Colonic mucosa (tissue), 4 donors: ENCODE results near the gene THSD4. TPM values are rescaled to one million over a fixed set of nuclear protein-coding genes. Genes with fewer than 3 reads are reported as not detected.

Experiments
- DNase-seq: peaks from one replicate; pipeline ENCODE4 v3.0.0-alpha.2; 2020
- H3K27ac ChIP-seq: fragments of 200-600 bp; one replicate; pipeline ENCODE4 v1.8.0; 2021
- H3K27me3 ChIP-seq: fragments of 200-600 bp; one replicate; pipeline ENCODE4 v1.8.0; 2021
- H3K36me3 ChIP-seq: fragments of 200-600 bp; one replicate; pipeline ENCODE4 v1.8.0; 2021
- H3K4me1 ChIP-seq: fragments of 200-600 bp; one replicate; pipeline ENCODE4 v1.8.0; 2021; ENCODE audit warnings: mild to moderate bottlenecking
- H3K4me3 ChIP-seq: fragments of 200-600 bp; one replicate; pipeline ENCODE4 v1.8.0; 2021
- H3K9ac ChIP-seq, 2 donors: one replicate each; pipeline ENCODE4 v1.7.0; 2013; ENCODE audit warnings: control low read depth in 2 of 2, low read depth in 2 of 2, low read length in 2 of 2
- H3K9me3 ChIP-seq: fragments of 200-600 bp; one replicate; pipeline ENCODE4 v1.8.0; 2021
- CTCF ChIP-seq: fragments of 200-600 bp; IDR thresholded peaks from one replicate; pipeline ENCODE4 v1.8.0; 2022; ENCODE audit warnings: antibody characterized with exemption, mild to moderate bottlenecking
- intact Hi-C: fragments of 100-400 bp; cut with DNase I; formaldehyde crosslinking; loops from one replicate; pipeline ENCODE4 v1.14.1; 2022
- total RNA-seq, 2 donors: library from RNA; stranded (reverse); fragmentation: NEBNext Ultra II Directional in 1 of 2; extraction: Animal tissue kit (Norgen Biotek cat#: 25700) in 1 of 2; gene quantifications; one replicate each; pipeline ENCODE4 v1.2.1, GENCODE V29; 2021
- donor health status: healthy.
- donor health status: DM: no; HTN: no; CAD: no.
- donor health status: DM: no; HTN: no; CAD: no.

THSD4 gene
- total RNA-seq, 2 donors from 2014 or later = 18.8 to 23.5 TPM

GRCh38 chr15:71501344-71502076 is 386.2 kb downstream of the THSD4 start:
- no peak for DNase-seq
- H3K4me3 ChIP-seq = no peak overlapping the region
- H3K27ac ChIP-seq = no peak overlapping the region
- H3K27me3 ChIP-seq = no peaks in the 10 kb centered on the region
- no peaks in the 10 kb centered on the region for H3K4me1 ChIP-seq
- no peaks in the 10 kb centered on the region for H3K36me3 ChIP-seq
- no peak overlapping the region for H3K9ac ChIP-seq
- TF ChIP-seq CTCF = no peak
- intact Hi-C loops = no loop called here
- no peaks in the 10 kb centered on the region for H3K9me3 ChIP-seq

- DNase-seq = no peak
- Histone ChIP-seq H3K36me3 (no peaks in the 10 kb centered on the region), H3K9me3 (no peaks in the 10 kb centered on the region), H3K27me3 (no peaks in the 10 kb centered on the region), H3K4me1 (no peaks in the 10 kb centered on the region), H3K4me3 (no peak overlapping the region), H3K9ac (no peak overlapping the region), H3K27ac (no peak overlapping the region)
- TF ChIP-seq CTCF = no peak
- intact Hi-C loops = no loop called here
Observed at GRCh38 chr15:71502077-71502432, 386.8 kb downstream of the THSD4 start.

- no peak for DNase-seq
- H3K27ac ChIP-seq = no peak overlapping the region
- no peaks in the 10 kb centered on the region for H3K4me1 ChIP-seq
- no peaks in the 10 kb centered on the region for H3K36me3 ChIP-seq
- intact Hi-C loops = no loop called here
- H3K4me3 ChIP-seq = no peak overlapping the region
- H3K9me3 ChIP-seq = no peaks in the 10 kb centered on the region
- H3K9ac ChIP-seq = no peak overlapping the region
- no peak for TF ChIP-seq CTCF
- no peaks in the 10 kb centered on the region for H3K27me3 ChIP-seq
Observed at GRCh38 chr15:71505962-71506361, 390.7 kb downstream of the THSD4 start.

GRCh38 chr15:71506946-71507345 is 391.7 kb downstream of the THSD4 start:
- DNase-seq = no peak
- Histone ChIP-seq H3K4me1 (no peaks in the 10 kb centered on the region), H3K9me3 (no peaks in the 10 kb centered on the region), H3K27me3 (no peaks in the 10 kb centered on the region), H3K27ac (no peak overlapping the region), H3K4me3 (no peak overlapping the region), H3K9ac (no peak overlapping the region), H3K36me3 (no peaks in the 10 kb centered on the region)
- no peak for TF ChIP-seq CTCF
- intact Hi-C loops = no loop called here

- Histone ChIP-seq H3K9me3 (no peaks in the 10 kb centered on the region), H3K27ac (no peak overlapping the region), H3K36me3 (no peaks in the 10 kb centered on the region), H3K4me3 (no peak overlapping the region), H3K27me3 (no peaks in the 10 kb centered on the region), H3K4me1 (no peaks in the 10 kb centered on the region), H3K9ac (no peak overlapping the region)
- no peak for DNase-seq
- intact Hi-C loops = no loop called here
- TF ChIP-seq CTCF = no peak
Observed at GRCh38 chr15:71508081-71508682, 392.9 kb downstream of the THSD4 start.
